Coronary artery (tissue), 2 donors: ENCODE measurements around the gene ADPRH.
A peak's percentile ranks its signal among the peaks of the same experiment; 100 is the strongest.
"Not testable (repeated sequence)": the region's sequence is repeated elsewhere in the genome, so short reads cannot be mapped to it uniquely, and the experiment has no call there.

Experiments used
- DNase-seq: peaks from one replicate; pipeline ENCODE4 v3.0.0-alpha.2; 2017; ENCODE audit warnings: low spot score
- H3K27ac ChIP-seq, 2 donors: fragments of 200-600 bp; sonication (generic); one replicate each; pipeline ENCODE4 v1.5.1; 2016 to 2019
- H3K4me3 ChIP-seq: fragments of 200-600 bp; sonication (generic); 2 replicates; pipeline ENCODE4 v1.5.1; 2016; ENCODE audit warnings: mild to moderate bottlenecking, moderate library complexity
- CTCF ChIP-seq: fragments of 200-600 bp; sonication (generic); IDR thresholded peaks from one replicate; pipeline ENCODE4 v1.5.1; 2019; ENCODE audit warnings: antibody characterized with exemption

Gene ADPRH

GRCh38 chr3:119559441-119559963, 19.8 kb upstream of the ADPRH start, which contains the start of gene CD80:
Gene CD80 (minus strand): TSS chr3:119559614. CDS start chr3:119557728, 1,886 bp downstream.
- no peak for TF ChIP-seq CTCF
- Histone ChIP-seq H3K4me3 (no peak within 1 kb of the TSS), H3K27ac (no peak within 1 kb of the TSS)
- DNase-seq: peak; percentile 73

- no peak for TF ChIP-seq CTCF
- DNase-seq: no peak
- H3K27ac ChIP-seq: no peak overlapping the region
- H3K4me3 ChIP-seq: no peak overlapping the region
Measured at GRCh38 chr3:119560160-119560559, 19.1 kb upstream of the ADPRH start.

GRCh38 chr3:119562307-119562961, 16.9 kb upstream of the ADPRH start:
- H3K4me3 ChIP-seq: no peak overlapping the region
- no peak for TF ChIP-seq CTCF
- DNase-seq: peak; percentile 66
- no peak overlapping the region for H3K27ac ChIP-seq

- H3K27ac ChIP-seq, DNase-seq, H3K4me3 ChIP-seq: not testable (repeated sequence)
Measured at GRCh38 chr3:119563334-119563733, 16.0 kb upstream of the ADPRH start.

GRCh38 chr3:119569156-119569555, 10.1 kb upstream of the ADPRH start:
- H3K27ac ChIP-seq: no peak overlapping the region
- H3K4me3 ChIP-seq: no peak overlapping the region
- TF ChIP-seq CTCF: no peak
- DNase-seq: no peak

- DNase-seq: no peak
- H3K4me3 ChIP-seq: no peak overlapping the region
- H3K27ac ChIP-seq: no peak overlapping the region
- no peak for TF ChIP-seq CTCF
Measured at GRCh38 chr3:119570229-119570628, 9.1 kb upstream of the ADPRH start.

GRCh38 chr3:119571230-119571629, 8.1 kb upstream of the ADPRH start:
- TF ChIP-seq CTCF: no peak
- no peak for DNase-seq

More at GRCh38 chr3:119571230-119571629, 8.1 kb upstream of the ADPRH start:
- Histone ChIP-seq H3K4me3 (no peak overlapping the region), H3K27ac (peak overlapping the region in 1 of 2 donors; percentile 23)
